Nephron (organoid): ENCODE results near the gene PHF20.

ENCODE experiments used
- H3K27ac Mint-ChIP-seq, 3 experiments: 2 replicates each; pipeline ENCODE4 v1.8.0; 2020; ENCODE audit warnings: mixed read lengths in 3 of 3, mild to moderate bottlenecking in 2 of 3, moderate library complexity in 1 of 3
- H3K27me3 Mint-ChIP-seq: 2 replicates; pipeline ENCODE4 v1.8.0; 2021; ENCODE audit warnings: low read depth, mild to moderate bottlenecking, moderate library complexity, mixed read lengths
- H3K36me3 Mint-ChIP-seq: 2 replicates; pipeline ENCODE4 v1.8.0; 2020; ENCODE audit warnings: low read depth, mixed read lengths
- H3K4me1 Mint-ChIP-seq: 2 replicates; pipeline ENCODE4 v1.8.0; 2020; ENCODE audit warnings: mixed read lengths
- H3K4me3 Mint-ChIP-seq, 3 experiments: 2 replicates each; pipeline ENCODE4 v1.8.0; 2020; ENCODE audit warnings: mild to moderate bottlenecking in 3 of 3, mixed read lengths in 3 of 3, moderate library complexity in 2 of 3
- H3K9me3 Mint-ChIP-seq: 2 replicates; pipeline ENCODE4 v1.8.0; 2020; ENCODE audit warnings: mixed read lengths
- CTCF ChIP-seq, 3 experiments: fragments of 200-600 bp; sonication (generic); IDR thresholded peaks; one replicate each; pipeline ENCODE4 v1.5.0; 2021; ENCODE audit warnings: antibody characterized with exemption in 3 of 3; ENCODE audit not compliant: unreplicated experiment in 3 of 3

The PHF20 gene

DNA sequence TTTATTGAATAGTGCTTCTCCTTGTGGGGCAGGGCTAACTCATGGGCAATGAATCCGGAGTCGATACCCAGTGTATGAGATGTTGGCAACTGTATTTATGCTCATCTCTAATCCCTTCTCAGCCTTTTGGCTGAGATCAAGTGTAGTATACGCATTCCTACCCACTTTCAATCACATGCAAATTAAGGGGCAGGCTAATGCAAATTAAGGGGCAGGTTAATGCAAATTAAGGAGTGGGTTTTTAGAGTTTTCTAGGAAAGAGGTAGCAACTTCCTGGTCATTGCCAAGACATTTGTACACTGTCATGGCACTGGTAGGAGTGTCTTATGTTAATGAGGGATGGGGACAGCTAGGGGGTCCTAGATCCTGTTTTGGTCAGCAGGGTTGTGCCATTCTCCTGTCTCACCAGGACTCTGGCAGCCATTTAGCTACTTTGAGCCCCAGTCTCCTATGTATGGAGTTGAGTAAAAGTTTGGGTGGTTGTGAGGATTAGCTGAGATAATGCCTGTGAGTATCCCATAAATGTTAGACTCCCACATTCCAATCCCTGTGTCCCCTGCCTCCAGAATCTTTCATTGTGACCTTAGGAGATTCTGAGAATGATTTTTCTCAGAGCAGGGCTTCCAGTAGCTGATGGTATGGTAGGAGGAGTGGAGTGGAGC, 196.3 kb downstream of the PHF20 start, which contains the start of gene CNBD2:
TSS of gene CNBD2 (plus strand) at position 612 of the 662 bp plus-strand sequence. CDS start 173 bp downstream, outside the sequence.
- Mint-ChIP-seq H3K27ac (no peak within 1 kb of the TSS), H3K4me3 (no peak within 1 kb of the TSS), H3K4me1 (no peaks in the 10 kb centered on the region), H3K36me3 (no peaks in the 10 kb centered on the region), H3K9me3 (no peaks in the 10 kb centered on the region), H3K27me3 (peaks cover 3% of the 10 kb centered on the region)
- no peak for TF ChIP-seq CTCF (IDR thresholded peaks at IDR 0.05; ENCODE audit: unreplicated experiment in 3 of 3)

DNA sequence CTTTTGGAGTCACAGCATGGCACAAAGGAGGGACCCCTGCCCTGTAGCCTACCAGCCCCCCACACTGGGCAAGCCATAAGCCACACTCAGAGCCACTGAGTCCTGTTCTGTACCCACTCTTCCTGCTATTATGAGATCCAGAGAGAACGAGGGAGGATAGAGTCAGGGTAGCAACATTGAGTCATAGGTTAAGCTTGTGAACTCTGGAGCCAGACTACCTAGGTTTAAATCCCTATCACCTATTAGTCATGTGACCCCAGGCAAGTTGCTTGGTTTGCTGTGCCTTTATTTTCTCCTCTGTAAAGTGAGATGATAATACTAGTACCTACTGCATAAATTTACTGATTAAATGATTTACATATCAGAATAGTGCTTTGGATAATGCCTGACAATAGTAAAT, 197.1 kb downstream of the PHF20 start:
- Mint-ChIP-seq H3K4me1 (no peaks in the 10 kb centered on the region), H3K36me3 (no peaks in the 10 kb centered on the region), H3K27me3 (peaks cover 3% of the 10 kb centered on the region), H3K9me3 (no peaks in the 10 kb centered on the region), H3K4me3 (no peak overlapping the region), H3K27ac (no peak overlapping the region)
- no peak for TF ChIP-seq CTCF (IDR thresholded peaks at IDR 0.05; ENCODE audit: unreplicated experiment in 3 of 3)

DNA sequence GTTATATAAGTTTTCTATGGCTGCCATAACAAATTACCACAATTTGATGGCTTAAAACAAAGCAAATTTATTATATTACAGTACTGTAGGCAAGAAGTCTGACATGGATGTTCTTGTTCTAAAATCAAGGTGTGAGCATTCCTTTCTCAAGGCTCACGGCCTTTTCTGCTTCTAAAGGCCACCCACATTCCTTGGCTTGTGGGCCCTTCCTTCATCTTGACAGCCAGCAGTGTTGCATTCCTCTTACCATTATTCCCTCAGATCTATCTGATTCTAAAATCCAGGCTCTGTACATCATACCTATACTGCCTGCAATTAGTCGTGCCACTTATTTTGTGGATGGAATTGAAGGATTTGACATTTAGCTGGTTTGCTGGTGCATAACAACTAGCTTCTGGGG, 200.2 kb downstream of the PHF20 start:
- Mint-ChIP-seq H3K4me1 (peaks cover 7% of the 10 kb centered on the region), H3K4me3 (no peak overlapping the region), H3K27ac (no peak overlapping the region), H3K27me3 (peaks cover 3% of the 10 kb centered on the region), H3K36me3 (no peaks in the 10 kb centered on the region), H3K9me3 (no peaks in the 10 kb centered on the region)
- TF ChIP-seq CTCF (IDR thresholded peaks at IDR 0.05; ENCODE audit: unreplicated experiment in 3 of 3), result no peak

- H3K27me3 Mint-ChIP-seq, result peaks cover 3% of the 10 kb centered on the region
- peaks cover 7% of the 10 kb centered on the region for H3K4me1 Mint-ChIP-seq
- H3K4me3 Mint-ChIP-seq, result no peak overlapping the region
- H3K9me3 Mint-ChIP-seq, result no peaks in the 10 kb centered on the region
- H3K36me3 Mint-ChIP-seq, result no peaks in the 10 kb centered on the region
- no peak overlapping the region for H3K27ac Mint-ChIP-seq
- no peak for TF ChIP-seq CTCF (IDR thresholded peaks at IDR 0.05; ENCODE audit: unreplicated experiment in 3 of 3)
Measured at GRCh38 chr20:35972462-35972861, 200.6 kb downstream of the PHF20 start.

DNA sequence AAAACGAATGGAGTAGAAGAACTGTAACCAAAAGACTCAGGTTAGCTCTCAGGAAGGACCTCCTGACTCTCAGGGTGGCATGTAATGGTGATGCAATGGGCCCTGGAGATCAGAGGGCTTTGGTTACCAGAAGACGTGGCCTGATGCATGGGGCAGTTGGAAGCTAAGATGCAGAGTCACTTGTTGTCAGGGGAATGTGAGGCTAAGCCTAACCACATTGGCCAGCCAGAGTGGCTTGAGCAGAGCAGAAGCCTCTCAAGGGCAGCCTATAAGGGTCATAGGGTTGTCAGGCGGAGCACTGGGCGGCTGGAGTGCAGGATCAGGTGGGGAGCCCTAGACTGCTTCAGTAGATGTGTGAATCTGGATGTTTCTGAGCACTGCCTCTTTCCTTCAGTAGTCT, 202.4 kb downstream of the PHF20 start:
- Mint-ChIP-seq H3K27me3 (no peaks in the 10 kb centered on the region), H3K9me3 (no peaks in the 10 kb centered on the region), H3K4me1 (peaks cover 7% of the 10 kb centered on the region), H3K27ac (no peak overlapping the region), H3K4me3 (no peak overlapping the region), H3K36me3 (no peaks in the 10 kb centered on the region)
- no peak for TF ChIP-seq CTCF (IDR thresholded peaks at IDR 0.05; ENCODE audit: unreplicated experiment in 3 of 3)
